Measurements from ENCODE around the gene PCDHGA5. TPM values are rescaled to one million over a fixed set of nuclear protein-coding genes. Genes with fewer than 3 reads are reported as not detected.
"Not testable (repeated sequence)": the region's sequence is repeated elsewhere in the genome, so short reads cannot be mapped to it uniquely, and the experiment has no call there.

PCDHGA5 gene
- total RNA-seq, 2 experiments from 2014 or later, result 0.08 TPM; not detected in 1

DNA sequence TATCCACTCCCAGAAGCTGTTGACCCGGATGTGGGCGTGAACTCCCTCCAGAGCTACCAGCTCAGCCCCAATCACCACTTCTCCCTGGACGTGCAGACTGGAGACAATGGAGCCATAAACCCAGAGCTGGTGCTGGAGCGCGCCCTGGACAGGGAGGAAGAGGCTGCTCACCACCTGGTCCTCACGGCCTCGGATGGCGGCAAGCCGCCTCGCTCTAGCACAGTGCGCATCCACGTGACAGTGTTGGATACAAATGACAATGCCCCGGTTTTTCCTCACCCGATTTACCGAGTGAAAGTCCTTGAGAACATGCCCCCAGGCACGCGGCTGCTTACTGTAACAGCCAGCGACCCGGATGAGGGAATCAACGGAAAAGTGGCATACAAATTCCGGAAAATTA, 29.3 kb downstream of the PCDHGA5 start:
- H3K9me3 ChIP-seq (ENCODE audit: control insufficient read depth in 1 of 2, insufficient read depth in 1 of 2, low read length in 2 of 2), result peaks cover 47 to 54% of the 10 kb centered on the region in 2 experiments
- no peak for DNase-seq
- no peak overlapping the region for H3K4me3 ChIP-seq (ENCODE audit: low read length)
- no peak overlapping the region for H3K4me3 Mint-ChIP-seq
- intact Hi-C loops (cut with DNase I, micrococcal nuclease), result no loop called here
- peaks cover 53 to 87% of the 10 kb centered on the region in 2 experiments for H3K27me3 ChIP-seq (ENCODE audit: control insufficient read depth in 1 of 2, insufficient read depth in 2 of 2, low read length in 2 of 2)
- POLR2A ChIA-PET, result no interaction called here
- no peaks in the 10 kb centered on the region for H3K4me1 ChIP-seq (ENCODE audit: insufficient read depth, low read length)
- H3K4me1 Mint-ChIP-seq (ENCODE audit: low read depth), result no peaks in the 10 kb centered on the region
- H3K27ac ChIP-seq (ENCODE audit: low read depth in 1 of 2, low read length in 2 of 2), result no peak overlapping the region
- no peak for ATAC-seq (ENCODE audit: poor library complexity)
- CTCF ChIA-PET, result no interaction called here
- TF ChIP-seq, protein P1, sequence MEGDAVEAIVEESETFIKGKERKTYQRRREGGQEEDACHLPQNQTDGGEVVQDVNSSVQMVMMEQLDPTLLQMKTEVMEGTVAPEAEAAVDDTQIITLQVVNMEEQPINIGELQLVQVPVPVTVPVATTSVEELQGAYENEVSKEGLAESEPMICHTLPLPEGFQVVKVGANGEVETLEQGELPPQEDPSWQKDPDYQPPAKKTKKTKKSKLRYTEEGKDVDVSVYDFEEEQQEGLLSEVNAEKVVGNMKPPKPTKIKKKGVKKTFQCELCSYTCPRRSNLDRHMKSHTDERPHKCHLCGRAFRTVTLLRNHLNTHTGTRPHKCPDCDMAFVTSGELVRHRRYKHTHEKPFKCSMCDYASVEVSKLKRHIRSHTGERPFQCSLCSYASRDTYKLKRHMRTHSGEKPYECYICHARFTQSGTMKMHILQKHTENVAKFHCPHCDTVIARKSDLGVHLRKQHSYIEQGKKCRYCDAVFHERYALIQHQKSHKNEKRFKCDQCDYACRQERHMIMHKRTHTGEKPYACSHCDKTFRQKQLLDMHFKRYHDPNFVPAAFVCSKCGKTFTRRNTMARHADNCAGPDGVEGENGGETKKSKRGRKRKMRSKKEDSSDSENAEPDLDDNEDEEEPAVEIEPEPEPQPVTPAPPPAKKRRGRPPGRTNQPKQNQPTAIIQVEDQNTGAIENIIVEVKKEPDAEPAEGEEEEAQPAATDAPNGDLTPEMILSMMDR (IDR thresholded peaks at IDR 0.05), result no peak
- H3K36me3 ChIP-seq (ENCODE audit: insufficient read depth, low read length), result no peaks in the 10 kb centered on the region
- H3K36me3 Mint-ChIP-seq (ENCODE audit: low read depth), result peaks cover 20% of the 10 kb centered on the region
- H3K27ac Mint-ChIP-seq, result no peak overlapping the region
- H3K9me3 Mint-ChIP-seq, result peaks cover 19% of the 10 kb centered on the region
- H3K27me3 Mint-ChIP-seq, result peaks cover 86% of the 10 kb centered on the region

DNA sequence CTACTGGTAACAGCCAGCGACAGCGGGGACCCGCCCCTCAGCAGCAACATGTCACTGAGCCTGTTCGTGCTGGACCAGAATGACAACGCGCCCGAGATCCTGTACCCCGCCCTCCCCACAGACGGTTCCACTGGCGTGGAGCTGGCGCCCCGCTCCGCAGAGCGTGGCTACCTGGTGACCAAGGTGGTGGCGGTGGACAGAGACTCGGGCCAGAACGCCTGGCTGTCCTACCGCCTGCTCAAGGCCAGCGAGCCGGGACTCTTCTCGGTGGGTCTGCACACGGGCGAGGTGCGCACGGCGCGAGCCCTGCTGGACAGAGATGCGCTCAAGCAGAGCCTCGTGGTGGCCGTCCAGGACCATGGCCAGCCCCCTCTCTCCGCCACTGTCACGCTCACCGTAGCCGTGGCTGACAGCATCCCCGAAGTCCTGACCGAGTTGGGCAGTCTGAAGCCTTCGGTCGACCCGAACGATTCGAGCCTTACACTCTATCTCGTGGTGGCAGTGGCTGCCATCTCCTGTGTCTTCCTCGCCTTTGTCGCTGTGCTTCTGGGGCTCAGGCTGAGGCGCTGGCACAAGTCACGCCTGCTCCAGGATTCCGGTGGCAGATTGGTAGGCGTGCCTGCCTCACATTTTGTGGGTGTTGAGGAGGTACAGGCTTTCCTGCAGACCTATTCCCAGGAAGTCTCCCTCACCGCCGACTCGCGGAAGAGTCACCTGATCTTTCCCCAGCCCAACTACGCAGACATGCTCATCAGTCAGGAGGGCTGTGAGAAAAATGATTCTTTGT, 30.6 kb downstream of the PCDHGA5 start:
- H3K4me3 ChIP-seq (ENCODE audit: low read length); H3K4me3 Mint-ChIP-seq; H3K27ac ChIP-seq (ENCODE audit: low read depth in 1 of 2, low read length in 2 of 2); H3K4me1 ChIP-seq (ENCODE audit: insufficient read depth, low read length); H3K36me3 ChIP-seq (ENCODE audit: insufficient read depth, low read length); H3K4me1 Mint-ChIP-seq (ENCODE audit: low read depth); H3K27ac Mint-ChIP-seq; intact Hi-C loops (cut with DNase I, micrococcal nuclease); DNase-seq; ATAC-seq (ENCODE audit: poor library complexity); POLR2A ChIA-PET: not testable (repeated sequence)
- Mint-ChIP-seq H3K9me3 (peaks cover 15% of the 10 kb centered on the region), H3K27me3 (peaks cover 88% of the 10 kb centered on the region), H3K36me3 (ENCODE audit: low read depth) (peaks cover 30% of the 10 kb centered on the region)
- H3K27me3 ChIP-seq (ENCODE audit: control insufficient read depth in 1 of 2, insufficient read depth in 2 of 2, low read length in 2 of 2), result peaks cover 49 to 85% of the 10 kb centered on the region in 2 experiments
- peaks cover 49 to 55% of the 10 kb centered on the region in 2 experiments for H3K9me3 ChIP-seq (ENCODE audit: control insufficient read depth in 1 of 2, insufficient read depth in 1 of 2, low read length in 2 of 2)
- CTCF ChIA-PET, result interaction anchor here (1.0 to 1.3 kb wide), 2 partner anchors 13 to 163 kb away, joined by 3 read pairs; partner anchors contain the start of gene PCDHGB6

DNA sequence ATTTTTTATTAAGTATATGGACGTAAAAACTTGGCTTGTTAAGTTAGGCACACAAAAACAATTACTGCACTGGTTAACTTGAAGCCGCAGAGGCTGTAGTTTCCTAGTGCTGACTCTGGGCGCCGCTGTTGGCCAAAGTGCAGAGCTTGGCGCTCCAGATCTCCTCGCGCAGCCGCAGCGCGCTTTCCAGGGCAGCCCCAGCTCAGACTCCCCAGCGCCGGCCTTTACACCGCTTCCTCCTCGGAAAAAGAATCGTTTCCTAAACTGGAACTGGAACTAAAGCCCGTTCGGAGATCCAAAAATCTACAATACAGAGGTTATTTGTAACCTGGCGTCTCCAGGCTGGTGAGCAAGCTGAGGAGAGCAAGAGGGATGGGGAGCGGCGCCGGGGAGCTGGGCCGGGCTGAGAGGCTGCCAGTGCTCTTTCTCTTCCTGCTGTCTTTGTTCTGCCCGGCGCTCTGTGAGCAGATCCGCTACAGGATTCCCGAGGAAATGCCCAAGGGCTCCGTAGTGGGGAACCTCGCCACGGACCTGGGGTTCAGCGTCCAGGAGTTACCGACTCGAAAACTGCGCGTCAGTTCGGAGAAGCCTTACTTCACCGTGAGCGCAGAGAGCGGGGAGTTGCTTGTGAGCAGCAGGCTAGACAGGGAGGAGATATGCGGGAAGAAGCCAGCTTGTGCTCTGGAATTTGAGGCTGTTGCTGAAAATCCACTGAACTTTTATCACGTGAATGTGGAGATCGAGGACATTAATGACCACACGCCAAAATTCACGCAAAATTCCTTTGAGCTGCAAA, 34.0 kb downstream of the PCDHGA5 start, which contains the start of gene PCDHGB5:
PCDHGB5 (plus strand) TSS at position 192 of the 796 bp plus-strand sequence; CDS start at position 373, 181 bp downstream.
- H3K4me3 ChIP-seq (ENCODE audit: low read length); intact Hi-C loops (cut with DNase I, micrococcal nuclease); H3K27ac ChIP-seq (ENCODE audit: low read depth in 1 of 2, low read length in 2 of 2); H3K4me1 Mint-ChIP-seq (ENCODE audit: low read depth); H3K36me3 ChIP-seq (ENCODE audit: insufficient read depth, low read length); H3K27ac Mint-ChIP-seq; H3K4me1 ChIP-seq (ENCODE audit: insufficient read depth, low read length): not testable (repeated sequence)
- Mint-ChIP-seq H3K9me3 (peaks cover 10% of the 10 kb centered on the region), H3K4me3 (peak within 1 kb of the TSS; percentile 11), H3K27me3 (peaks cover 78% of the 10 kb centered on the region), H3K36me3 (ENCODE audit: low read depth) (peaks cover 25% of the 10 kb centered on the region)
- peaks cover 55 to 80% of the 10 kb centered on the region in 2 experiments for H3K27me3 ChIP-seq (ENCODE audit: control insufficient read depth in 1 of 2, insufficient read depth in 2 of 2, low read length in 2 of 2)
- ATAC-seq (ENCODE audit: poor library complexity), result peak; percentile 68
- H3K9me3 ChIP-seq (ENCODE audit: control insufficient read depth in 1 of 2, insufficient read depth in 1 of 2, low read length in 2 of 2), result peaks cover 30 to 55% of the 10 kb centered on the region in 2 experiments
- DNase-seq, result peak in 6 of 14 experiments; percentile 34 to 50 (median 40)
- ChIA-PET POLR2A (interaction anchor here (0.7 kb wide), 1 partner anchor 86 kb away, joined by 3 read pairs; the partner anchor contains the start of gene PCDHGC4), CTCF (interaction anchor here (0.8 to 3.0 kb wide), 11 partner anchors 15 to 166 kb away, joined by 3 to 11 read pairs (median 6); partner anchors contain the start of genes PCDHGA1, PCDHGA10, PCDHGA5 and PCDHGB3)
- TF ChIP-seq, protein P1 (IDR thresholded peaks at IDR 0.05), result peak; percentile 20

Measured in CD4-positive, alpha-beta T cell (primary cell).